GM12878 (cell line): ENCODE results near the gene TBRG1. TPM values are rescaled to one million over a fixed set of nuclear protein-coding genes. Genes with fewer than 3 reads are reported as not detected.

ENCODE experiments used
- ATAC-seq: fragments of 200-7000 bp; cut with Tn5 transposase; 3 replicates; pipeline ENCODE4 v1.9.1; 2020; ENCODE audit warnings: mild to moderate bottlenecking, moderate library complexity
- Bru-seq: library from RNA; stranded (reverse); fragments of 400-500 nt; gene quantifications from one replicate; lab custom pipeline; 2021; lab: Mats Ljungman, UMichigan
- BruChase-seq, 2 experiments: library from RNA; stranded (reverse); fragments of 400-500 nt; gene quantifications; one replicate each; lab custom pipeline; 2021; lab: Mats Ljungman, UMichigan
- BruUV-seq: library from RNA; stranded (reverse); fragments of 400-500 nt; replicated peaks from 2 replicates; lab custom pipeline; 2021; lab: Mats Ljungman, UMichigan
- CTCF ChIA-PET: fragments of 300-600 bp; sonication (Branson Sonifier 250); formaldehyde crosslinking; extraction: SDS; loops from one replicate; lab custom pipeline; 2021; ENCODE audit warnings: inconsistent platforms; lab: Yijun Ruan, JAX
- POLR2A ChIA-PET: fragments of 350-600 bp; formaldehyde crosslinking; extraction: SDS; loops from one replicate; lab custom pipeline; 2021; ENCODE audit warnings: inconsistent platforms; lab: Charles Lee
- RAD21 ChIA-PET: fragments of 300-600 bp; sonication (Branson Sonifier 250); formaldehyde crosslinking; loops from one replicate; lab custom pipeline; 2023; ENCODE audit warnings: antibody characterized with exemption; ENCODE audit not compliant: unreplicated experiment; lab: Charles Lee
- SMC1A ChIA-PET: fragments of 300-600 bp; sonication (Branson Sonifier 250); formaldehyde crosslinking; loops from one replicate; lab custom pipeline; 2023; ENCODE audit not compliant: unreplicated experiment, uncharacterized antibody; lab: Charles Lee
- DNase-seq: peaks from one replicate; pipeline ENCODE4 v3.0.0-alpha.2; 2011; ENCODE audit warnings: low read depth, low spot score
- FAIRE-seq: peaks from 3 replicates; lab custom pipeline; 2011; peaks lifted over from hg19 to GRCh38; lab: Jason Lieb, UNC
- H2AFZ ChIP-seq: 2 replicates; pipeline ENCODE4 v1.6.0; 2011; ENCODE audit warnings: low read depth, low read length, control low read depth; ENCODE audit not compliant: control insufficient read depth
- H3K27ac ChIP-seq: 2 replicates; pipeline ENCODE4 v1.5.1; 2011; ENCODE audit warnings: control low read depth; ENCODE audit not compliant: control insufficient read depth, insufficient read depth
- H3K27me3 ChIP-seq, 2 experiments: replicated peaks in 1 of 2; 2 replicates each; pipeline versions ENCODE4 v1.6.0 to v1.6.1; 2011; ENCODE audit warnings: low read length in 1 of 2; ENCODE audit not compliant: control insufficient read depth in 2 of 2, insufficient read depth in 2 of 2
- H3K36me3 ChIP-seq, 2 experiments: 2 replicates each; pipeline ENCODE4 v1.5.1; 2011; ENCODE audit warnings: low read length in 1 of 2; ENCODE audit not compliant: control insufficient read depth in 2 of 2, insufficient read depth in 2 of 2
- H3K4me1 ChIP-seq: 2 replicates; pipeline ENCODE4 v1.6.1; 2011; ENCODE audit warnings: mild to moderate bottlenecking, low read length, moderate library complexity, mixed read lengths; ENCODE audit not compliant: control insufficient read depth, insufficient read depth
- H3K4me2 ChIP-seq: 2 replicates; pipeline ENCODE4 v1.6.0; 2011; ENCODE audit warnings: control low read depth; ENCODE audit not compliant: control insufficient read depth, insufficient read depth
- H3K4me3 ChIP-seq: fragments of 200-600 bp; sonication (generic); 2 replicates; pipeline ENCODE4 v1.5.1; 2016
- H3K79me2 ChIP-seq: 2 replicates; pipeline ENCODE4 v1.6.0; 2011; ENCODE audit warnings: low read length; ENCODE audit not compliant: control insufficient read depth, insufficient read depth
- H3K9ac ChIP-seq: 2 replicates; pipeline ENCODE4 v1.8.0; 2011; ENCODE audit warnings: low read length, control low read depth, mixed read lengths; ENCODE audit not compliant: control insufficient read depth, insufficient read depth
- H3K9me3 ChIP-seq: replicated peaks from 3 replicates; pipeline ENCODE4 v1.5.1; 2011; ENCODE audit warnings: mild to moderate bottlenecking, low read length; ENCODE audit not compliant: control insufficient read depth, insufficient read depth
- H4K20me1 ChIP-seq: 2 replicates; pipeline ENCODE4 v1.6.0; 2011; ENCODE audit not compliant: control insufficient read depth, insufficient read depth
- CEBPB ChIP-seq, 2 experiments: fragments of 150-350 bp in 1 of 2; IDR thresholded peaks; 2 replicates each; pipeline ENCODE4 v1.6.1; 2012 to 2014; ENCODE audit warnings: low read depth in 2 of 2, low read length in 2 of 2, borderline replicate concordance in 1 of 2, inconsistent platforms in 1 of 2
- CUX1 ChIP-seq: IDR thresholded peaks from 2 replicates; pipeline ENCODE4 v1.6.1; 2012; ENCODE audit warnings: improper control_type of control experiment, low read depth, low read length; ENCODE audit not compliant: insufficient replicate concordance
- FOXM1 ChIP-seq: IDR thresholded peaks from 2 replicates; pipeline ENCODE4 v1.6.1; 2012; ENCODE audit warnings: low read depth, mild to moderate bottlenecking, inconsistent platforms, low read length, moderate library complexity
- MYC ChIP-seq: IDR thresholded peaks from 2 replicates; pipeline ENCODE4 v1.6.1; 2011; ENCODE audit warnings: mild to moderate bottlenecking, low read length, moderate library complexity, inconsistent platforms; ENCODE audit not compliant: insufficient read depth, insufficient replicate concordance, insufficient read length, severe bottlenecking
- PKNOX1 ChIP-seq: fragments of 450-650 bp; IDR thresholded peaks from 2 replicates; pipeline ENCODE4 v1.6.1; 2016; ENCODE audit warnings: mild to moderate bottlenecking
- SMC3 ChIP-seq: IDR thresholded peaks from 2 replicates; pipeline ENCODE4 v1.6.1; 2011; ENCODE audit warnings: low read length, improper control_type of control experiment, borderline replicate concordance
- WGBS: methylation state at CpG from one replicate; pipeline ENCODE4 v1.1.6; 2016; ENCODE audit warnings: low lambda C conversion rate; ENCODE audit not compliant: insufficient replicate concordance, insufficient coverage; ENCODE audit errors: missing lambda C conversion rate; 5-methylcytosine and 5-hydroxymethylcytosine counted together
- in situ Hi-C: fragments of 300-500 bp; cut with MboI; formaldehyde crosslinking; loops from 9 replicates; pipeline ENCODE4 v1.14.3; 2018; ENCODE audit warnings: mixed read lengths
- intact Hi-C: fragments of 100-400 bp; cut with micrococcal nuclease; formaldehyde crosslinking; loops from one replicate; pipeline ENCODE4 v1.14.2; 2022; ENCODE audit not compliant: unreplicated experiment
- long read RNA-seq, 2 experiments: library from polyadenylated mRNA; unstranded; transcript quantifications; one replicate each; pipeline ENCODE4 v2.0.0, GENCODE V29; 2019 to 2020
- polyA minus RNA-seq, 3 experiments: library from RNA; depleted of rRNA, polyadenylated mRNA; stranded (reverse); fragments of >200 nt; gene quantifications; 2 replicates each; pipeline ENCODE4 v1.2.3, GENCODE V29; 2011
- polyA plus RNA-seq, 11 experiments: library from polyadenylated mRNA; depleted of rRNA in 4 of 11; unstranded in 6 of 11; stranded (reverse) in 5 of 11; fragments of >200 nt; fragmentation: Nextera tagmentation in 4 of 11; fragmentation: Illumina TruSeq in 1 of 11; extraction: Ambion mirVana in 4 of 11; extraction: Trizol in 1 of 11; gene quantifications; 1 replicate in 1 of 11; 2 replicates in 10 of 11; pipeline versions ENCODE4 v1.2.1 to v1.2.3, GENCODE V29; 2011 to 2016; ENCODE audit warnings: inconsistent platforms in 2 of 11, missing spikeins in 2 of 11, low read depth in 1 of 11
- total RNA-seq, 4 experiments: library from RNA; depleted of rRNA in 3 of 4; stranded (reverse); fragments of >200 nt in 3 of 4; fragmentation: Illumina TruSeq in 1 of 4; extraction: Trizol in 1 of 4; gene quantifications; 2 replicates each; pipeline versions ENCODE4 v1.2.1 to v1.2.3, GENCODE V29; 2013 to 2021

TBRG1 gene
- 67.2 and 69.5 TPM in 2 replicates for total RNA-seq (2013; cell fraction: nucleolus; rRNA removed)
- total RNA-seq (2014; rRNA removed) (19.1 and 30.3 TPM in 2 replicates), total RNA-seq (2014; rRNA removed; fragmentation: Illumina TruSeq; extraction: Trizol) (14.6 and 16.8 TPM in 2 replicates), total RNA-seq (2021) (23.7 and 24.7 TPM in 2 replicates), polyA plus RNA-seq (2011; rRNA removed) (44.6 and 46.6 TPM in 2 replicates), polyA plus RNA-seq (2014; fragmentation: Illumina TruSeq; extraction: Trizol) (21.5 and 23.5 TPM in 2 replicates), polyA plus RNA-seq (2014; fragmentation: Nextera tagmentation; extraction: Ambion mirVana) (10 to 100 TPM; 12.3 to 18.6 TPM), polyA plus RNA-seq (2014; rRNA removed) (31.7 and 32.8 TPM in 2 replicates), polyA plus RNA-seq (2016; fragmentation: Nextera tagmentation; extraction: Ambion mirVana) (10 to 100 TPM; 28.7 to 29.5 TPM), polyA minus RNA-seq (2011; rRNA and poly(A)+ RNA removed) (13.9 and 14.6 TPM in 2 replicates), Bru-seq, nascent RNA (percentile 94 among the genes with signal in this experiment), BruChase-seq, experiment 1, labeled RNA remaining after a 6-hour chase (percentile 95 among the genes with signal in this experiment), BruChase-seq, experiment 2, labeled RNA remaining after a 2-hour chase (percentile 97 among the genes with signal in this experiment)
- polyA plus RNA-seq (2011; ENCODE audit: low read depth), result 18.0 TPM
- polyA plus RNA-seq (2011; cell fraction: cytosol; rRNA removed), result 33.2 and 36.1 TPM in 2 replicates
- polyA plus RNA-seq (2011; cell fraction: nucleus; rRNA removed), result 149 and 177 TPM in 2 replicates
- polyA plus RNA-seq (2012), result 21.1 and 21.8 TPM in 2 replicates
- 5.8 and 6.4 TPM in 2 replicates for polyA minus RNA-seq (2011; cell fraction: cytosol; rRNA and poly(A)+ RNA removed)
- 41.6 and 61.1 TPM in 2 replicates for polyA minus RNA-seq (2011; cell fraction: nucleus; rRNA and poly(A)+ RNA removed)
- long read RNA-seq, experiment 1, full-length matches to known transcripts, result 20 of 33 reads
- long read RNA-seq, experiment 1, partial matches to known transcripts, result 6 of 33 reads
- long read RNA-seq, experiment 1, other reads (novel, unspliced or antisense), result 7 of 33 reads
- long read RNA-seq, experiment 2, full-length matches to known transcripts, result 21 of 81 reads
- long read RNA-seq, experiment 2, partial matches to known transcripts, result 8 of 81 reads
- long read RNA-seq, experiment 2, other reads (novel, unspliced or antisense), result 52 of 81 reads

GRCh38 chr11:124622531-124623451 lies at the start of gene TBRG1:
TSS of gene TBRG1 (plus strand) at chr11:124622864. CDS start at chr11:124623084, 220 bp downstream.
- Histone ChIP-seq H3K36me3 (peaks cover 2 to 15% of the 10 kb centered on the region in 2 experiments; a peak in 3 of 4 replicates), H3K4me2 (peak within 1 kb of the TSS; percentile 99), H3K9me3 (no peaks in the 10 kb centered on the region), H3K79me2 (peaks cover 21% of the 10 kb centered on the region), H4K20me1 (no peaks in the 10 kb centered on the region), H3K9ac (peak within 1 kb of the TSS; percentile 85), H2AFZ (peak within 1 kb of the TSS; percentile 98), H3K27me3 (peaks cover 0 to 2% of the 10 kb centered on the region in 2 experiments; a peak in 1 of 4 replicates), H3K4me3 (peak within 1 kb of the TSS; percentile 95), H3K27ac (peak within 1 kb of the TSS; percentile 60), H3K4me1 (no peaks in the 10 kb centered on the region)
- DNase-seq (peak; percentile 50), ATAC-seq (peak; percentile 96), FAIRE-seq (peak; percentile 83)
- POLR2A ChIA-PET, result interaction anchor here (0.5 to 1.0 kb wide), 5 partner anchors 51 to 180 kb away, joined by 3 to 5 read pairs (median 3); partner anchors contain the start of genes MSANTD2 and SPA17
- BruUV-seq, result TSS peak; percentile 76
- intact Hi-C loops (no loop called here), in situ Hi-C loops (no loop called here)
- SMC1A ChIA-PET, result interaction anchor here (0.9 to 1.5 kb wide), 5 partner anchors 15 to 139 kb away, joined by 3 to 5 read pairs (median 4); no protein-coding TSS in a partner anchor
- WGBS, result under 1% methylated on average over 57 of the region's 57 CpGs
- CTCF ChIA-PET, result interaction anchor here (1.1 to 3.1 kb wide), 11 partner anchors 11 to 254 kb away, joined by 3 to 14 read pairs (median 5); no protein-coding TSS in a partner anchor
- RAD21 ChIA-PET, result no interaction called here
- no peak; the same call in 1 of the 2 replicates for TF ChIP-seq SMC3
- no peak for TF ChIP-seq FOXM1
- peak; percentile 39; the same call in 1 of the 2 replicates for TF ChIP-seq PKNOX1
- TF ChIP-seq MYC, result no peak
- TF ChIP-seq CEBPB (IDR thresholded peaks at IDR 0.05; ENCODE audit: borderline replicate concordance in 1 of 2, low read depth in 2 of 2, low read length in 2 of 2), result no peak
- no peak for TF ChIP-seq CUX1
